Ishikawa (cell line): ENCODE data around the gene TRAPPC1.

Source experiments
- CEBPB ChIP-seq: IDR thresholded peaks from 2 replicates; pipeline ENCODE4 v1.6.1; 2012
- CREB1 ChIP-seq: IDR thresholded peaks from 2 replicates; pipeline ENCODE4 v1.6.1; 2012; ENCODE audit warnings: low read depth
- EGR1 ChIP-seq: IDR thresholded peaks from 2 replicates; pipeline ENCODE4 v1.6.1; 2012
- EP300 ChIP-seq: IDR thresholded peaks from 2 replicates; pipeline ENCODE4 v1.6.1; 2012; ENCODE audit warnings: borderline replicate concordance
- FOXM1 ChIP-seq: IDR thresholded peaks from 2 replicates; pipeline ENCODE4 v1.6.1; 2012; ENCODE audit warnings: low read depth, borderline replicate concordance
- NFIC ChIP-seq: IDR thresholded peaks from 2 replicates; pipeline ENCODE4 v1.6.1; 2012
- RAD21 ChIP-seq: IDR thresholded peaks from 2 replicates; pipeline ENCODE4 v1.6.1; 2012; ENCODE audit warnings: low read depth
- TAF1 ChIP-seq: IDR thresholded peaks from 2 replicates; pipeline ENCODE4 v1.6.1; 2012; ENCODE audit warnings: low read depth, mild to moderate bottlenecking
- TCF12 ChIP-seq: IDR thresholded peaks from 2 replicates; pipeline ENCODE4 v1.6.1; 2012; ENCODE audit warnings: low read depth
- TEAD4 ChIP-seq: IDR thresholded peaks from 2 replicates; pipeline ENCODE4 v1.6.1; 2012
- YY1 ChIP-seq: IDR thresholded peaks from 2 replicates; pipeline ENCODE4 v1.6.1; 2012; ENCODE audit warnings: low read depth
- ZBTB7A ChIP-seq: IDR thresholded peaks from 2 replicates; pipeline ENCODE4 v1.6.1; 2012; ENCODE audit warnings: low read depth
- TF ChIP-seq, protein P1 (sequence below): IDR thresholded peaks from 2 replicates; pipeline ENCODE4 v1.6.1; 2012
- TF ChIP-seq, protein P2 (sequence below): IDR thresholded peaks from 2 replicates; pipeline ENCODE4 v1.6.1; 2012
- TF ChIP-seq, protein P3 (sequence below): IDR thresholded peaks from 2 replicates; pipeline ENCODE4 v1.6.1; 2012; ENCODE audit warnings: low read depth, mild to moderate bottlenecking

Gene TRAPPC1

DNA sequence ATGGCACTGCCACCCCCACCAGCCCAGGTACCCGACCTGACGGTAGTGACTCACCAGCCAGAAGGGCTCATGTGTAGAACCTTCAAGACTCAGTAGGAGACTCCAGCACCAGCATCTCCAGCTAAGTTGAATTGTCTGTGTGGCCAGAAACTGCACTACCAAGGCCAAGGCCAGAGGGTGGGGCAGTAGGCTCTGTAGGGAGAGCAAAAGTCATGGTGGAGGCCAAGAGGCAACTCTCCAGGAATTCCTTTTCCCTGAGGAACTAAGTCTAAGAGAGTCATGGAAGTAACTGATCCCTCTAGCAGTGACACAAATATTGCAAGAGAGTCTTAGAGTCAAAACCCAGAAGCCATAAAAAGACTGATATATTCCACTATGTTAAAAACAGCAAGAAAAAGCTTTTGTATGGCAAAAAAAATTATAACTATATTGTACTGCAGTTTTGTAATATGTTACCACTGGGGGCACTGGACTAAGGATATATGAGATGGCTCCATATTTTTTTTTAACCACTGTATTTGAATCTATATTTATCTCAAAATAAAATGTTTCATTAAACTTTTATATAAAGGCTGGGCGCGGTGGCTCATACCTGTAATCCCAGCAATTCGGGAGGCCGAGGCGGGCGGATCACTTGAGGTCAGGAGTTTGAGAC is 40.5 kb upstream of the TRAPPC1 start:
- TF ChIP-seq CEBPB: no peak
- TF ChIP-seq TEAD4: no peak
- no peak for TF ChIP-seq TAF1
- TF ChIP-seq ZBTB7A: no peak
- TF ChIP-seq, protein P1, sequence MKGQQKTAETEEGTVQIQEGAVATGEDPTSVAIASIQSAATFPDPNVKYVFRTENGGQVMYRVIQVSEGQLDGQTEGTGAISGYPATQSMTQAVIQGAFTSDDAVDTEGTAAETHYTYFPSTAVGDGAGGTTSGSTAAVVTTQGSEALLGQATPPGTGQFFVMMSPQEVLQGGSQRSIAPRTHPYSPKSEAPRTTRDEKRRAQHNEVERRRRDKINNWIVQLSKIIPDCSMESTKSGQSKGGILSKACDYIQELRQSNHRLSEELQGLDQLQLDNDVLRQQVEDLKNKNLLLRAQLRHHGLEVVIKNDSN: no peak
- no peak for TF ChIP-seq FOXM1
- no peak for TF ChIP-seq CREB1

DNA sequence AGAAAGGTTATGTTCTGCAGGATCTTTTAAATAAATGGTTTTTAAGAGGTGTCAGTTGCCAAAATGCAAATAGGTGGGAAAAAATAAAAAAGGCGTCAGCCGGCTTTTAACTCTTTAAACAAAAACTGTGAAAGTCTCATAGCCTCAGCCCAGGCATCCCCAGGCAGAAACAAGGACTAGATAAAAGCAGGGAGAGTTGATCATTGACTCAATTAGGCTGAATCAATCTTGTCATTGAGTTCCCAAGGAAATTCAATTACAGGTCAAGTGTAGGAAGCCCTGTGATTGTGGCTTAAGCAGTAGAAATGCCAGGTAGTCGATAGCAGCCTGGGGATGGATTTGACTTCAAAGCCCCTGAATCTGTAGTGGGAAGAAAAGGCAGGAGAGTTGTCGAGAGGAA is 39.9 kb upstream of the TRAPPC1 start:
- no peak for TF ChIP-seq EGR1
- TF ChIP-seq RAD21: no peak
- no peak for TF ChIP-seq TAF1
- TF ChIP-seq FOXM1: no peak
- TF ChIP-seq CREB1: no peak
- no peak for TF ChIP-seq TEAD4
- TF ChIP-seq CEBPB: no peak
- TF ChIP-seq, protein P2, sequence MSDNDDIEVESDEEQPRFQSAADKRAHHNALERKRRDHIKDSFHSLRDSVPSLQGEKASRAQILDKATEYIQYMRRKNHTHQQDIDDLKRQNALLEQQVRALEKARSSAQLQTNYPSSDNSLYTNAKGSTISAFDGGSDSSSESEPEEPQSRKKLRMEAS: no peak
- TF ChIP-seq TCF12: no peak
- TF ChIP-seq YY1: no peak
- TF ChIP-seq, protein P1: no peak
- TF ChIP-seq NFIC: no peak
- TF ChIP-seq, protein P3, sequence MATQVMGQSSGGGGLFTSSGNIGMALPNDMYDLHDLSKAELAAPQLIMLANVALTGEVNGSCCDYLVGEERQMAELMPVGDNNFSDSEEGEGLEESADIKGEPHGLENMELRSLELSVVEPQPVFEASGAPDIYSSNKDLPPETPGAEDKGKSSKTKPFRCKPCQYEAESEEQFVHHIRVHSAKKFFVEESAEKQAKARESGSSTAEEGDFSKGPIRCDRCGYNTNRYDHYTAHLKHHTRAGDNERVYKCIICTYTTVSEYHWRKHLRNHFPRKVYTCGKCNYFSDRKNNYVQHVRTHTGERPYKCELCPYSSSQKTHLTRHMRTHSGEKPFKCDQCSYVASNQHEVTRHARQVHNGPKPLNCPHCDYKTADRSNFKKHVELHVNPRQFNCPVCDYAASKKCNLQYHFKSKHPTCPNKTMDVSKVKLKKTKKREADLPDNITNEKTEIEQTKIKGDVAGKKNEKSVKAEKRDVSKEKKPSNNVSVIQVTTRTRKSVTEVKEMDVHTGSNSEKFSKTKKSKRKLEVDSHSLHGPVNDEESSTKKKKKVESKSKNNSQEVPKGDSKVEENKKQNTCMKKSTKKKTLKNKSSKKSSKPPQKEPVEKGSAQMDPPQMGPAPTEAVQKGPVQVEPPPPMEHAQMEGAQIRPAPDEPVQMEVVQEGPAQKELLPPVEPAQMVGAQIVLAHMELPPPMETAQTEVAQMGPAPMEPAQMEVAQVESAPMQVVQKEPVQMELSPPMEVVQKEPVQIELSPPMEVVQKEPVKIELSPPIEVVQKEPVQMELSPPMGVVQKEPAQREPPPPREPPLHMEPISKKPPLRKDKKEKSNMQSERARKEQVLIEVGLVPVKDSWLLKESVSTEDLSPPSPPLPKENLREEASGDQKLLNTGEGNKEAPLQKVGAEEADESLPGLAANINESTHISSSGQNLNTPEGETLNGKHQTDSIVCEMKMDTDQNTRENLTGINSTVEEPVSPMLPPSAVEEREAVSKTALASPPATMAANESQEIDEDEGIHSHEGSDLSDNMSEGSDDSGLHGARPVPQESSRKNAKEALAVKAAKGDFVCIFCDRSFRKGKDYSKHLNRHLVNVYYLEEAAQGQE: no peak
- no peak for TF ChIP-seq EP300

DNA sequence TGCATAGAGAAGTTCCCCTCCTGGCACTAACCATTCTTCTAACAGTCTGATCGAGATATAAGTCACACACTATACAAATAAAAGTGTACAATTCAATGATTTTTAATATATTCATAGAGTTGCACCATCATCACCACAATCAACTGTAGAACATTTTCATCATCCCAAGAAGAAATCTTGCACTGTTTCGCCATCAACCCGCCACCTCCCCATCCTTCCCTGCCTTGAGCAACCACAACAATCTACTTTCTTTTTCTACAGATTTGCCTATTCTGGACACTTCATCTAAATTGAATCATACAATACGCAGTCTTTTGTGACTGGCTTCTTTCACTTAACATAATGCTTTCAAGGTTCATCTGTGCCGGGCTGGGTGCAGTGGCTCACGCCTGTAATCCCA is 37.7 kb upstream of the TRAPPC1 start:
- TF ChIP-seq NFIC: no peak
- no peak for TF ChIP-seq CREB1
- no peak for TF ChIP-seq TCF12
- no peak for TF ChIP-seq CEBPB
- TF ChIP-seq, protein P3: no peak
- no peak for TF ChIP-seq EGR1
- TF ChIP-seq FOXM1: no peak

DNA sequence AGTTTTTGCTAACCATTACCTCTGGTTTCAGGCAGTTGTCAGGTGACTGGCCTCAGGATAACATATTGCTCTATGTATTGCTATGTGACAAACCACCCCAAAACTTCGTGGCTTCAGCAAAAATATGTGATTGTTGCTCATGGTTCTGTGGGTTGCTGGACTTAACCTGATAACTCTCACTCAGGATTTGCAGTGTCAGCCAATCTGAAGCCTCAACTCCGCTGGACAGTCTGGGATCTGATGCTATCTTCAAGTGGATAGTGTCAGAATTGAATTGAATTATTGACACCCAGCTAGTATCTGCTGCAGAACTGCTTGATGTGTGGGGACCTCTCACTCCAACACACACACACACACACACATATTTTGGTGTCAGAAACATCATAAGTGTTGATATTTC is 36.0 kb upstream of the TRAPPC1 start:
- TF ChIP-seq CREB1 (no peak), EP300 (no peak), TEAD4 (no peak), TAF1 (no peak), NFIC (no peak), RAD21 (no peak), TCF12 (no peak), FOXM1 (no peak), ZBTB7A (no peak)
- TF ChIP-seq, protein P2: no peak
- TF ChIP-seq, protein P1: no peak
- TF ChIP-seq, protein P3: no peak
